Trophoblast cell (in vitro differentiated cells and primary cell): ENCODE data around the gene DTNA.

Experiments used
- DNase-seq, 2 donors: peaks; one replicate each; pipeline ENCODE4 v3.0.0-alpha.2; 2016
- H2AFZ ChIP-seq: 2 replicates; pipeline ENCODE4 v1.6.1; 2013; ENCODE audit warnings: low read length, moderate library complexity, mild to moderate bottlenecking; ENCODE audit not compliant: insufficient read depth, poor library complexity
- H2AK5ac ChIP-seq: 2 replicates; pipeline ENCODE4 v1.6.1; 2013; ENCODE audit warnings: mild to moderate bottlenecking, low read length
- H2BK120ac ChIP-seq: 2 replicates; pipeline ENCODE4 v1.6.1; 2013; ENCODE audit warnings: low read length, mild to moderate bottlenecking, moderate library complexity; ENCODE audit not compliant: insufficient read depth, poor library complexity
- H2BK12ac ChIP-seq: 2 replicates; pipeline ENCODE4 v1.6.1; 2013; ENCODE audit warnings: mild to moderate bottlenecking, low read length, moderate library complexity
- H2BK5ac ChIP-seq: 2 replicates; pipeline ENCODE4 v1.6.1; 2013; ENCODE audit warnings: low read length, low read depth, moderate library complexity, mild to moderate bottlenecking; ENCODE audit not compliant: poor library complexity
- H3K14ac ChIP-seq: 2 replicates; pipeline ENCODE4 v1.6.1; 2013; ENCODE audit warnings: mild to moderate bottlenecking, low read length
- H3K18ac ChIP-seq: 2 replicates; pipeline ENCODE4 v1.6.1; 2013; ENCODE audit warnings: mild to moderate bottlenecking, low read length
- H3K23ac ChIP-seq: 2 replicates; pipeline ENCODE4 v1.6.1; 2013; ENCODE audit warnings: low read length
- H3K27ac ChIP-seq: 2 replicates; pipeline ENCODE4 v1.5.1; 2013; ENCODE audit warnings: low read depth, mild to moderate bottlenecking, inconsistent platforms, low read length, moderate library complexity
- H3K27me3 ChIP-seq: 2 replicates; pipeline ENCODE4 v1.6.1; 2013; ENCODE audit warnings: inconsistent platforms, mild to moderate bottlenecking, low read length, moderate library complexity; ENCODE audit not compliant: insufficient read depth
- H3K36me3 ChIP-seq, 2 experiments: 1 replicate in 1 of 2; 2 replicates in 1 of 2; pipeline ENCODE4 v1.6.1; 2013; ENCODE audit warnings: low read length in 2 of 2, mild to moderate bottlenecking in 2 of 2, moderate library complexity in 1 of 2; ENCODE audit not compliant: insufficient read depth in 2 of 2, control insufficient read depth in 1 of 2
- H3K4ac ChIP-seq: 2 replicates; pipeline ENCODE4 v1.6.1; 2013; ENCODE audit warnings: low read depth, mild to moderate bottlenecking, low read length, moderate library complexity
- H3K4me1 ChIP-seq, 2 experiments: 1 replicate in 1 of 2; 2 replicates in 1 of 2; pipeline ENCODE4 v1.6.1; 2013; ENCODE audit warnings: low read length in 2 of 2, mild to moderate bottlenecking in 2 of 2, moderate library complexity in 1 of 2; ENCODE audit not compliant: insufficient read depth in 2 of 2, control insufficient read depth in 1 of 2
- H3K4me2 ChIP-seq: 2 replicates; pipeline ENCODE4 v1.6.1; 2013; ENCODE audit warnings: inconsistent platforms, mild to moderate bottlenecking, low read length, moderate library complexity
- H3K4me3 ChIP-seq: 2 replicates; pipeline ENCODE4 v1.5.1; 2013; ENCODE audit warnings: mild to moderate bottlenecking, low read depth, low read length, inconsistent platforms
- H3K79me1 ChIP-seq: one replicate; pipeline ENCODE4 v1.6.1; 2013; ENCODE audit warnings: low read length
- H3K79me2 ChIP-seq: 2 replicates; pipeline ENCODE4 v1.6.1; 2013; ENCODE audit warnings: low read length, mild to moderate bottlenecking; ENCODE audit not compliant: control insufficient read depth, insufficient read depth, poor library complexity
- H3K9ac ChIP-seq: 2 replicates; pipeline ENCODE4 v1.6.1; 2013; ENCODE audit warnings: mild to moderate bottlenecking, low read length
- H3K9me3 ChIP-seq: 2 replicates; pipeline ENCODE4 v1.6.1; 2013; ENCODE audit warnings: low read depth, mild to moderate bottlenecking, control low read depth, inconsistent platforms, low read length; ENCODE audit not compliant: insufficient read depth
- H4K12ac ChIP-seq: 2 replicates; pipeline ENCODE4 v1.6.1; 2013; ENCODE audit warnings: low read depth, mild to moderate bottlenecking, low read length, moderate library complexity
- H4K8ac ChIP-seq: 2 replicates; pipeline ENCODE4 v1.6.1; 2013; ENCODE audit warnings: low read depth, mild to moderate bottlenecking, low read length, moderate library complexity
- H4K91ac ChIP-seq: one replicate; pipeline ENCODE4 v1.6.1; 2013; ENCODE audit warnings: low read depth, mild to moderate bottlenecking, low read length, moderate library complexity
- WGBS: extraction: QIAGEN DNeasy Blood & Tissue Kit; methylation state at CpG from one replicate; pipeline ENCODE4 v1.1.7; 2013; ENCODE audit warnings: missing lambda C conversion rate; ENCODE audit not compliant: insufficient read length, insufficient coverage; ENCODE audit errors: extremely low coverage; 5-methylcytosine and 5-hydroxymethylcytosine counted together

The DTNA gene

GRCh38 chr18:34834897-34835296, 124.8 kb downstream of the DTNA start:
- no peaks in the 10 kb centered on the region for H3K27me3 ChIP-seq
- no peak overlapping the region for H2BK120ac ChIP-seq
- H3K4me3 ChIP-seq = no peak overlapping the region
- no CpG with 5 or more reads among the region's 2 CpGs for WGBS
- H2BK5ac ChIP-seq = no peak overlapping the region
- H3K27ac ChIP-seq = no peak overlapping the region
- no peaks in the 10 kb centered on the region for H3K79me1 ChIP-seq
- no peak overlapping the region for H3K4ac ChIP-seq
- no peak overlapping the region for H3K9ac ChIP-seq
- no peak overlapping the region for H4K12ac ChIP-seq
- H3K79me2 ChIP-seq = no peaks in the 10 kb centered on the region
- no peak overlapping the region for H3K23ac ChIP-seq
- no peak overlapping the region for H4K91ac ChIP-seq
- no peak overlapping the region for H3K4me2 ChIP-seq
- no peaks in the 10 kb centered on the region for H3K4me1 ChIP-seq
- H3K14ac ChIP-seq = no peak overlapping the region
- no peak for DNase-seq
- no peaks in the 10 kb centered on the region for H3K9me3 ChIP-seq
- no peak overlapping the region for H4K8ac ChIP-seq
- H2AFZ ChIP-seq = no peak overlapping the region
- H3K36me3 ChIP-seq = no peaks in the 10 kb centered on the region
- no peak overlapping the region for H2BK12ac ChIP-seq
- no peak overlapping the region for H2AK5ac ChIP-seq
- H3K18ac ChIP-seq = no peak overlapping the region

GRCh38 chr18:34835466-34835865, 125.4 kb downstream of the DTNA start:
- DNase-seq = no peak
- no peaks in the 10 kb centered on the region for H3K9me3 ChIP-seq
- WGBS = no CpG with 5 or more reads among the region's 3 CpGs

DNA sequence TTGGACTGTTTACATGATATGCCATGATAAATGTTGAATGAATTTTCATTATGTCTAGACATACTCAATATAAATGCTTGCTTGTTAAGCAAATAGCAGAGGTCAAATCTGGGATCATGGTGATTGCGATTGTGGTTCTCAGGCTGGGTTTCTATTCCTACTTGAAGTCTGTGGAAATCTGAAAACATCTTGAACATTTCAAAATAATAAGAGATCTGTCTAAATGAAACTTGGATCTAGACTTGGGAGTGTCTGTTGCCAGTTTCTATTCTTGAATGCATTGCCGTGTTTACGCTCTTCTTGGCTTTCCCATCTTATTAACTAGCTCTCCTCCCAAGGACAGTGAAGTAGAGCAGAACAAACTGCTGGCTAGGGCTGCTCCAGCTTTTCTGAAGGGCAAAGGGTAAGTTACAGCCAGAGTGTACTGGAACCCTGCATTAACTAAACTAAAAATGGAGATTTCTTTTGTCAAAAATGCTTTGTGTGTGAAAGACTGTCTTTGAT, 127.7 kb downstream of the DTNA start:
- no peak for DNase-seq
- H3K79me2 ChIP-seq = no peaks in the 10 kb centered on the region
- H3K4ac ChIP-seq = no peak overlapping the region
- H4K8ac ChIP-seq = no peak overlapping the region
- no peak overlapping the region for H3K18ac ChIP-seq
- no peak overlapping the region for H2BK12ac ChIP-seq
- no CpG with 5 or more reads among the region's 3 CpGs for WGBS
- no peaks in the 10 kb centered on the region for H3K9me3 ChIP-seq
- no peak overlapping the region for H3K4me2 ChIP-seq
- no peak overlapping the region for H3K14ac ChIP-seq
- H3K4me1 ChIP-seq = no peaks in the 10 kb centered on the region
- H3K9ac ChIP-seq = no peak overlapping the region
- no peaks in the 10 kb centered on the region for H3K27me3 ChIP-seq
- H3K79me1 ChIP-seq = no peaks in the 10 kb centered on the region
- H4K12ac ChIP-seq = no peak overlapping the region
- H2AFZ ChIP-seq = no peak overlapping the region
- no peak overlapping the region for H2AK5ac ChIP-seq
- no peak overlapping the region for H3K4me3 ChIP-seq
- no peak overlapping the region for H2BK5ac ChIP-seq
- no peak overlapping the region for H2BK120ac ChIP-seq
- H4K91ac ChIP-seq = no peak overlapping the region
- H3K27ac ChIP-seq = no peak overlapping the region
- no peaks in the 10 kb centered on the region for H3K36me3 ChIP-seq
- no peak overlapping the region for H3K23ac ChIP-seq

More at GRCh38 chr18:34835466-34835865, 125.4 kb downstream of the DTNA start:
- Histone ChIP-seq H3K27me3 (no peaks in the 10 kb centered on the region), H3K27ac (no peak overlapping the region), H3K79me1 (no peaks in the 10 kb centered on the region), H2AK5ac (no peak overlapping the region), H2BK120ac (no peak overlapping the region), H2BK5ac (no peak overlapping the region), H4K91ac (no peak overlapping the region), H3K4me1 (no peaks in the 10 kb centered on the region), H3K23ac (no peak overlapping the region), H3K36me3 (no peaks in the 10 kb centered on the region), H2AFZ (no peak overlapping the region), H3K9ac (no peak overlapping the region), H3K4me2 (no peak overlapping the region), H3K14ac (no peak overlapping the region), H4K8ac (no peak overlapping the region), H2BK12ac (no peak overlapping the region), H3K4me3 (no peak overlapping the region), H3K4ac (no peak overlapping the region), H4K12ac (no peak overlapping the region), H3K18ac (no peak overlapping the region), H3K79me2 (no peaks in the 10 kb centered on the region)

DNA sequence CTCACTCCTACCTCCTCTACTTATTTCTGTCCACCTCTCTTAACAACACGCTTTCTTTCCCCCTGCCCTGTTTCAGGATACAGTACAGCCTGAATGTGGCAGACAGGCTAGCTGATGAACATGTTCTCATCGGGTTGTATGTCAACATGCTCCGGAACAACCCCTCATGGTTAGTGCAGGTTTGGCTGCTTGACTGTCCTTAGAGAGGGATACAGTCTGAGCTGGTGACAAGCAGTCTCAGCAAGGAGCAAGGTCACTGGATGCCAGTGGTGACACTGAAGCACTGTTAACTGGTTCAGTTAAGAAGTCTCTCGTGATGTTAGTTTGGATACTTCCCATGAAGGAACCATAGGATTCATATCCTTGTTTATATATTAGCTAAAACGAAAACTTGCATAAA, 128.6 kb downstream of the DTNA start:
- no peaks in the 10 kb centered on the region for H3K79me2 ChIP-seq
- no peak for DNase-seq
- no peak overlapping the region for H3K14ac ChIP-seq
- no peak overlapping the region for H2AFZ ChIP-seq
- no peak overlapping the region for H3K4me3 ChIP-seq
- no peak overlapping the region for H2BK12ac ChIP-seq
- no peak overlapping the region for H2AK5ac ChIP-seq
- no CpG with 5 or more reads among the region's 5 CpGs for WGBS
- H4K12ac ChIP-seq = no peak overlapping the region
- no peak overlapping the region for H4K91ac ChIP-seq
- no peak overlapping the region for H2BK5ac ChIP-seq
- H3K18ac ChIP-seq = no peak overlapping the region
- no peak overlapping the region for H2BK120ac ChIP-seq
- H3K36me3 ChIP-seq = no peaks in the 10 kb centered on the region
- H3K27ac ChIP-seq = no peak overlapping the region
- H3K4ac ChIP-seq = no peak overlapping the region
- no peaks in the 10 kb centered on the region for H3K9me3 ChIP-seq
- H3K27me3 ChIP-seq = no peaks in the 10 kb centered on the region
- no peak overlapping the region for H4K8ac ChIP-seq
- no peaks in the 10 kb centered on the region for H3K79me1 ChIP-seq
- no peak overlapping the region for H3K9ac ChIP-seq
- H3K4me2 ChIP-seq = no peak overlapping the region
- no peak overlapping the region for H3K23ac ChIP-seq
- H3K4me1 ChIP-seq = no peaks in the 10 kb centered on the region
